HG03460 (cell line): ENCODE measurements around the gene RIC8B.

Source experiments
- ATAC-seq: cut with Tn5 transposase; IDR thresholded peaks from one replicate; pipeline ENCODE4 v1.9.1; 2021; ENCODE audit not compliant: unreplicated experiment

The RIC8B gene

DNA sequence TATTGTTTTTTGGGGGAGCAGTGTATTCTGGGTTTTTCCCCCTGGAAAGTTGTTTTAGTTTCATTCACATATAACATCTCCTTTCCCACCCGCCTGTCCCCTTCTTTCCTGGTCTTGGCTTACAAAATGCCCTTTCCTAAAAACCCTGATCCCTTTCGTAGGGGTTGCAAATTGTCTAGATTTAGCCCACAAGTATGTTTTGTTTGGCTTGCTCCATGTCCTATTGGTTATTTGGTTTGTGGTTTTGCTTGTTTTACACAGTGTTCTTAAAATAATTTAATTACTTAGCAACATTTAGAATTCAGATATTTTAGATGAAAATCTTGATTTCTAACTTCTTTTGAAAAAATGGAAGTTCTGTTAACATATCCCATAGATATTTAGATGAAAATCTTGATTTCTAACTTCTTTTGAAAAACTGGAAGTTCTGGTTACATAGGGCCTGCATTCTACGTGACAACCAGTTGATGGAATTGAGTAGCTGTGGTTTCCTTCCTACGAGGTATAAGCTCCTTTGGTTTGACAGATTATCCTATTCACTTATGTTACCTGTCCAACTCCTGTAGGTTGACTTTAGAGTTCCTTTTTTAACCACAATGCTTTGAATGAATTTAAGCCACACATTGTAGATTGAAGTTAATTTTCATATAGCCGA is 92.1 kb downstream of the RIC8B start:
- ATAC-seq: no peak

DNA sequence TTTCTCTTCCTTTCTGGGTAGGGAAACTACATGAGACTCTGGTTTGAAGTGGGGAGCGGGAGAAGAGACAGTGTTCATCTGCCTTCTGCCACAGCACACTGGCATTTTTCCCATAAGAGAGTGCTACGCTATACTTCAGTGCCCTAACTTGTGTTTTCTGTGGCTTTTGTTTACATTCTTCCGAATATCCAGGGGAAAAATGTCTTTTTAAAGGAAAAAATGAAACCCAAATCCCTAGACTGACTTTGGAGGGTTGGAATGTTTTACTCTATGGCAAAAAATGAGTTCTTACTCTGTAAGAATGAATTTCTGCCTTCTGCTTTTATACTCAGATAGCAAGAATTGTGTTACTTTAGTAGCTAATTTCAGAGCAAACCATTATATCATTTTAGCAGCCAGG is 93.2 kb downstream of the RIC8B start:
- ATAC-seq: no peak

DNA sequence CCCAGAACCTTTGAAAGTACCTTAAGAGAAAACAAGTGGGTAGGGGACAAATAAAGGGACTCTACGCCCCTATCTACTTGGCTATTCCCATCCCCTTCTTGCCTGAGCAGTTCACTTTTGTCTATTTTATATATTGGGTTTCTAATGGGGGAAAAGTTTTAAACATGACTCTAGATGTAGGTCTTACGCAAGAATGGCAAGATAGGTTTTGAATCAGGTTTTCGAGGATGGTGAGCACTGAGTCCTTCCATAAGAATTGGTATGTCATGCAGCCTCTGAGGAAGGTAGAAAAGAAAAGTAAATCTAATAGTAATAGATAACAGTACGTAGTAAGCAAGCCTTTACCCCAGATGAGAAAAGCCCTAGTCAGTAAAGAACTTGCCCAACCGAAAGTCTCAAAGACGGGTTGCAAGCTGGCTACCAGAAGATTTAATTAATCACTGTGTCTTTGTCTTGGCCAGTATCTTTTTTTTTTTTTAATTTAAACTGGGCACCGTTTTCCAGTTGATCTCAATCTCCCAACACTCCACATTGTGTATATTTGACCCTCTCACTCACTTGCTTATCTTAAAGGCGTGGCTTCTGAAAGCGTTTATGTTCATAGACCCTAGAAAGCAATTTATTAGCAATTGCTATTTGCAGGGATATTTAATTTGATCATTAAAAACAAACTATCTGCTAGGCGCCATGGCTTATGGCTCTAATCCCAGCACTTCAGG is 94.7 kb downstream of the RIC8B start:
- no peak for ATAC-seq

DNA sequence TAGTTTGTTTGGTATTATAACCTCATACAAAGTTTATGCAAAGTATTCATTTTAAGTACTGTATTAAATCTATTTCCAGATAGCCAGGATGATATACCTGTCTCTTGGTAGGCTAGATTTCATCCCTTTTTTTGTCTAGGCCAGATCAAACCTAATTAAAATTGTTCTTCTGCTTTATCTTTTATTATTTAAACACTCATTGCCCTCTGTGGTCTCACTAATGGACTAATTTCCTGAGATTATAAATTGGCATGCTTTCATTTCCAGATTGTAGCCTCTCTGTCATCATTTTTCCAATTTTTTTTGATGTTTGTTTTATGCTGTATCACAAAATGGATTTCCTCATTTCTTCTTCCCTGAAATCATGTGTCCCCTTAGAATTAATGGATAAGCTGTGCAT is 95.6 kb downstream of the RIC8B start:
- no peak for ATAC-seq

DNA sequence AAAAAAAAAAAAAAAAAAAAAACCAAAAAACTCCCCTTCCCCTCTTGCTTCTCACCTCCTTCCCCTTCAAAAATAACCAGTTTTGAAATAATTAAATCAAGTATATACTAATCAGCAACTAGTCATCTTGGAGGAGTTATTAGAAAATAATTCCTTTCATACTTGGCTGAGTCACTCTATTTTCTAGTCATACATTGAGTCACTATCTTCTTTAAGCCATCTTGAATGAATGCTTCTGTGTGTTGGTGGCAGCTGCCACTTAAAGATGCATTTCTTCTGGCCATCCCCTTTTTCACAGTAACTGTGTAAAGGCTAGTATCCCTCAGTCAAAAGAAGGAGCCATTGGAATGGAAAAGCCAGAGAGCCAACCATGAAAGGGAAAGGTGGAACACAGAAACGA is 97.0 kb downstream of the RIC8B start:
- no peak for ATAC-seq

DNA sequence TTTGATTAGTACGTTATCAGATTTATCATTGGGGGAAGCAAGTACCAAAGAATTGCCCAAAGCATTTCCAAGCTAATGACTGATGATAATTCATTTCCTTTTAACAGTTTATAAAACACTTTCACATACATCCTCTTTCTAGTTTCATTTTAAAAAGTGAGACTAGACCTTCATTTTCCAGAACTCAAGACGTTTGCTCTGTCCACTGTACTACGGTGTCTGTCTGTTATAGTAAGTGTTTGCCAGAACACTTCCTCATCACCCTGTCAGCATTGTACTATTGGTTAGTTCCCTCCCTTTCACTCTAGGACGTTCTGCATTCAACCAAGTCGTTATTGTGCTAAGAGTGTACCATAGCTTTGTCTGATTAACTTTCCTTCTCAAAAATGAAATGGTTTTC is 99.5 kb downstream of the RIC8B start:
- ATAC-seq: no peak

DNA sequence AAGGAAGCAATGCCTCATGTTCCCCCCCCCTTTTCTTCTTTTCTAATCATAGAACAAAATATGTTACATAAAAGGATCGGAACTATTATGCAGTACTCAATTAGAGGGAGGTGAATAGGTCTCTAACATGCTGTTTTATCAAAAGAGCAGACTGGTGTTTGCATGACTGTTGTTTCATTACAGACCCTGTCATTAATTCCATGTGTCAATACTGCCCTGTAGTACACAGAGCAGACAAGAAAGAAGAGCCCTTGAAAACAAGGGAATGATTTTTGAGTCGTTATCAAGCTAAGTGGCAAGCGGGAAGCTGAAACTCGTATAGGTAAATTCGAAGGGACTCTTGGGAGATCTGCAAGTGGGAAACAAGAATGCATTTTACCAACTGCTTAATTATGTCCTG is 104.3 kb downstream of the RIC8B start:
- no peak for ATAC-seq

DNA sequence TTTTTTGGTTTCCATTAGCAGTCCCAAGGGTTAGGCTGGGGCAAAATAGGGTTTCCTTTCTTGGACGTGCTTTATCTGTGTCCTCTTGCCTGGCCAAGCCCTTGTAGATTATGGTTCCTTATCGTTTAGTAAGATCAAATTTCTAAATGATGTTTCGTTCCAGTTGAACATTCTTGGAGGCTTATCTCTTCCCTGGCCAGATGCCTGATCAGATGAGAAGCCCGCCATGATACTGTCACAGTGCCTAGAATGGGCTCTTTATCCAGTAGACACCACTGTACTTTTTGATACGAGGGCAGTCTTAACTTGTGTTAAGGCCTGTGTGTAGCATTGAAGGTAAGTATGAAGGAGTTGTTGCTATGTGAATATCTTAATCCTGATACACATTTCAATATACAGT is 105.1 kb downstream of the RIC8B start:
- ATAC-seq: no peak

DNA sequence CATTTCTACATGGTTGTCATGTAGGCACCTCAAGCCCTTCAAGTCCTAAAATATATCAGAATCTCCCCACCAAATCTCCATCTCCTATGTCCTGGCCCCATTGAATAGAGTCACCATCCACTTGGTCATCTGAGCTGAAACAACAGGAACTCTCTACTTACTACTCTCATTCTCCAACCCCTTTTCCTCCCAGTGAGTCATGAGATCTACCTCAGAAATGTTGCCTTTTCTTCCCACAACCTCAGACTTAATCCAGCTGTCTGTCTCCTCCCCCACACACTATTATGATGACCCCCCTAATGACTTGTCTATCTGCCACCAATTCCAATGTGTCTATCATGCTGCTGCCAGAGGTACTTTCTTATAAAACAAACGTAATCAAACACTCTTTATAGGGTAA is 108.9 kb downstream of the RIC8B start:
- no peak for ATAC-seq

DNA sequence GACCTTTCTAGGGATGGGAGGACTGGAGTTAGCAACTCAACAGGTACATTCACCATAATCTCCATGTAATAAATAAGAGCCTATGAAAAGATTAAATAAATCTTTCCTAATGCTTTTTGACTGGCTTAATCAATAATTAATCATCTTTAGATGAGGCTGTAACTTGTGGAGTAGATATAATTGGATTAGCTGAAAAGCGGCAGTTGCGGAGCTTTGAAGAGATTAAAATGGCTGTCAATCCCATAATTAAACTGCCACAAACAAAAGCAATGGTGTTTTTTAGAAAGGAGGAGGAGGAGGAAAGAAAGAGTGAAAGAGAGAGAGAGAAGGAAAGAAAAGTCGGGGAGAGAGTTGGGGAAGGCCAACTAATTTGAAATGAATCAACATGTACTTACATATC is 110.5 kb downstream of the RIC8B start:
- ATAC-seq: no peak

DNA sequence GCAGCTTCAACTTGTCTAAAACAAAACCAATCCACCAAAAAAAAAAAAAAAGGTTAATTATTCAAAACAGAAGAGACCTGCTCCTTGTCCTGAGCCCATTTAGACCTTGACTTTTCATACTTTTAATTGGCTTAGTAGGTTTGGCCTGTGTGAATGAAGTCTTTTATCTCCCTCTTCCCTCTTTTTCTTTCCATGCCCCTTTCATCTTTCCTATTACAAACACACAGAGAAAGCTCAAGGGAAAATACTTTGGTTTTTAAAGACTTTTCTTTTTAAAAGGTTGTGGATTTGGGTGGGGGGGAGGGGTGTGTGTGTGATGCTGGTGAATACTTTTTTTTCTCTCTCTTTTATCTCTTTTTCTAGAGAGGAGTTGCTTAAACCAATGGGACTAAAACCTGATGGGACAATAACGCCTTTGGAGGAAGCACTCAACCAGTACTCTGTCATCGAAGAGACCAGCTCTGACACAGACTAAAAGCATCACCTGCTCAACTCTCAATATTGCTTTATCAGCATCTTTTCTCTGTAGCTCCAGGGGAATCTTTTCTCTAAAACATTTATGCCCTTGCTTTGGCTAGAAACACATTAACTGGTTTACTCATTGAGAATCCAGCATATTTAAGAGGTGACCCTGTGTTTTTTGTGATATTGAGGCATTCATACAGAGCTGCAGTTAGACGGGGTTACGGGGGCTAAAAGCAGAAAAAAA is 111.2 kb downstream of the RIC8B start:
- no peak for ATAC-seq

DNA sequence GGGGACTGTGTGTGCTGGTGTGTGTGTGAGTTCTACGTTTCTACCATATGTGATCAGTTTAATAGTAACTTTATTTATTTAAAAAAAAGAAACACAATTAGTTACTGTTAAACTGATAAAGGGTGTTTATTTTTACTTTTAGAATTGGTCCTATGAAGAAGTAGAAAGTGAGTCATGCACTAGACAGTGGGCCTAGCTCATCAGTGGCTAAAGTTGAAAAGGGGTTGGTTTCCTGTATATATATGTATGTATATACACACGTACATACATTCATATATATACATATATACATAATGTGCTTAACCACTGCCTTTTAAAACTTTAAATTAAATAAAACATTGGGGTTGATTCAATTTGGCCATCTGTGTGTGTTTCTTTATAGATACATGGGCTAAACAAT is 112.5 kb downstream of the RIC8B start:
- no peak for ATAC-seq

DNA sequence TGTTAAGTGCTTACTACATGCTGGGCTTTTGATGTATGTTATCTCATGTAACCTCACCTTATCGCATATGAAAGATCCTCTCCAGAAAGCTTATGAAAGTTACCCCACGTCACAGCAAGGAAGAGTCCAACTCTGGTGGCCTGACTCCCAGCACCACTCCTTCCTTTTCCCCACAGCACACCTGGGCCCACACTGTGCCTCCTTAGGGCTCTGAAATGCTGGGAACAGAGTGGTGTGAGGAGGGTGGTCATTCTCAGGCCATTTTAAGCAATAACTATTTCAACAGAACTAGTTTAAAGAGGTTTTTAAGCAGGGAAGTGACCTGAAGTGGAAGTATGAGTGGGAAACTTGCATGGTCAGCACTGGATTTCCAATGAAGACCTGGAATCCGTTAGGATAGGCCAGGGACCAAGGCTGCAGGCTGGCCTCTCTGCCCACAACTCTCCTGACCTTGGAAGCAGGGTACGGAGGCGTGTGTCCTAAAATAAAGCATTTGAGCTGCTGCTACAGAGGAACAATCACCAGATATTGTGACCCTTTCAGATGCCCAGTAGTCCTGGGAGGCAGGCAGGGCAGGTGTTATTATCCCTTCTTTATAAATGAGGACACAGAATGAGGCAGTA is 114.0 kb downstream of the RIC8B start:
- ATAC-seq: no peak

DNA sequence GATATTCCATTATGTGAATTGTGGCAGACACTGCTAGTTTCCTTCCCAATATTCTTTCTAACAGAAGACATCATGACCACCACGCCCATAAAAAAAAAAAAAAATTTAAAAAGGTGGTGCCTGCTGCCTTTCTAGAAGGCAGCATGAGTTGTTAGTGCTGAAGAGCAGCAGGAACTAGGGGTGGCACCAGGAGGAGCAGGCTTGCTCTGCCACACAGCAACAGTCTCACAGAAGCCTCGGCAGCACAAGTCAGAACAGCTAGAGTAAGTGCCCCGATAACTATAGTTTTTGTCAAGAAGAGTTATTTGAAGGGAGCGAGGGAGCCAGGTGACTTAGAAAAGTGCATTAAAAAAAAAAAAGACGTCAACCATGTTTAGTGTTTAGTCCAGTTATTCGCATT is 114.8 kb downstream of the RIC8B start:
- no peak for ATAC-seq

DNA sequence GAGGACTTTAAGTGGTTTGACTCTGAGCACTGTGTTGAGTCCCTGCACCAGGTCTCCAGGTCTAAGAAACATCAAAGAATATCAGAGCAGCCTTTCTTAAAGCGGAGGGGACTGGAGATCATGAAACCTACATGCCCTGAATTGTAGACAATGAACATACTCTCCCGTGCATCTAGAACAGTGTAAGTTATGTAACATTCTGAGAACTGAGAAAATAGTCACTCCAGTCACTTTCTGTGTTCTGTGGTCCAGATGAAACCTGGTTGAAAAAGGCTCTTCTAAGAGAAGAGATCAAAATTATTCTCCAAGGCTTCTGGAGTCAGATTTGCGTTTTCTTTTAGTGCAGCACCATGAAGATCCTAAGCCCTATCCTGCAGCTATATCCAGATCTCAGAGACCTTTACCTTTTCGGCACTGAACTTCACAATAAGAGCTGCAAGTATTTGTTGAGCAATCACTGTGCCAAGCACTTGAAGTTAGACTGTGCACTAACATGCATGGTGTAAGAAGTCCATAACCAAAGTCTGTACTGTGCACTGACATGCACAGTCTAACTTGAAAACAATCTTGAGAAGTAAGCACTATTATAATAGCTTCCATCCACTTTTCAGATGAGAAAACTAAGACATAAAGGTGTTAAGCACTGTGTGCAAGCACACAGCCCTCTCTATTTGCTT is 115.6 kb downstream of the RIC8B start:
- ATAC-seq: no peak

DNA sequence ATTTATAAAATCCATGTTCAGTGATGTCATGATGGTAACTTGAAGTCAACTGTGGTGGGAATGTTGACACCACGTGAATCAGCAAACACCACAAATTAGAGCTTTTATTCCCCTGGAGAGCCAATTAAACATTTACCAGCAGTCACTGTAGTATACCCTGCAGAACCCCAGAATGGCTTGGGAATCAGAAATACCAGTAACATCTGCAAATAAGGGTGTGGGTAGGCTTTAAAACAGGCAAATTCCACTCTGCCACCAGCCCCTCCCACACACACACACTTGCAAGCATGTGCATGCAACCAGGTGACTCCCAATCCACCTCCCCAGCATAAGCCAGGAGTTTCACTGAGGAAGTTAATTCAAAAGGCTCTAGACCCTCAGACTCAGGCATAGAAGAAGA is 117.6 kb downstream of the RIC8B start:
- ATAC-seq: no peak

DNA sequence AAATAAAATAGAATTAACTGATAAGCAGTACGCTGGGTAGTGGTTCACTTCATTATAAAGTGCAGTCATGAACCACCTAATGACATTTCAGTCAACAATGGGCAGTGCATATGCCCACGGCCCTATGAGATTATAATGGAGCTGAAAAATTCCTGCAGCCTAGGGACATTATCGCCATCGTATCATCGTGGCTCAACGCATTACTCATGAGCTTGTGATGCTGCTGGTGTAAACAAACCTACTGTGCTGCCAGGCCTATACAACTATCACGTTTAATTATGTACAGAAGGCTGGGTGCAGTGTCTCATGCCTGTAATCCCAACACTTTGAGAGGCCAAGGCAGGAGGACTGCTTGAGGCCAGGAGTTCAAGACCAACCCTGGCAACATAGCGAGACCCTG is 119.0 kb downstream of the RIC8B start:
- ATAC-seq: no peak

DNA sequence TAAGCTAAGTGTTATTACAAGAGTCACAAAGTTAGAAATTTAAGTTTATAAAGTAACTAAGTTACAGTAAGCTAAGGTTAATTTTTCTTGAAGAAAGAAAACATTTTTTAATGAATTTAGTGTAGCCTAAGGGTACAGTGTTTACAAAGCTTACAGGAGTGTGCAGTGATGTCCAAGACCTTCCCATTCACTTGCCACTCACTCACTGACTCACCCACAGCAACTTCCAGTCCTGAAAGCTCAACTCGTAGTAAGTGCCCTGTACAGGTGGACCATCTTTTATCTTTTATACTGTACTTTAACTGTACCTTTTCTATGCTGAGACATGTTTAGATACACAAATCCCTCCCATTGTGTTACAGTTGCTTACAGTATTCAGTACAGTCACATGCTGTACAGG is 120.3 kb downstream of the RIC8B start:
- no peak for ATAC-seq

DNA sequence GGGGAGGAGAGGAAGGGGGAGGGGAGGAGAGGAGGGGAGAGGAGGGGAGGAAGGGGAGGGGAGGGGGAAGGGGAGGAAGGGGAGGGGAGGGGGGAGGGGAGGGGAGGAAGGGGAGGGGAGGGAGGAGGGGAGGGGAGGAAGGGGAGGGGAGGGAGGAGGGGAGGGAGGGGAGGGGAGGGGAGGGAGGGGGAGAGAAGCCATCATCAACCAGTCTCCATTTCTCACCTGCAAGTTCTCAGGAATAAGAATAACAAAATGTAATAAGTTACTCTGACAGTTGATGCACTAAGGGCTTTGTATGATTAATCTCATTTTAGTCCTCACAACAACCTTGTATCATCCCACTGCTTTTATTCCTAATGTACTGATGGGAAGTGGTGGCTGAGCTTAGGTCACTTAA is 122.1 kb downstream of the RIC8B start:
- ATAC-seq: no peak

DNA sequence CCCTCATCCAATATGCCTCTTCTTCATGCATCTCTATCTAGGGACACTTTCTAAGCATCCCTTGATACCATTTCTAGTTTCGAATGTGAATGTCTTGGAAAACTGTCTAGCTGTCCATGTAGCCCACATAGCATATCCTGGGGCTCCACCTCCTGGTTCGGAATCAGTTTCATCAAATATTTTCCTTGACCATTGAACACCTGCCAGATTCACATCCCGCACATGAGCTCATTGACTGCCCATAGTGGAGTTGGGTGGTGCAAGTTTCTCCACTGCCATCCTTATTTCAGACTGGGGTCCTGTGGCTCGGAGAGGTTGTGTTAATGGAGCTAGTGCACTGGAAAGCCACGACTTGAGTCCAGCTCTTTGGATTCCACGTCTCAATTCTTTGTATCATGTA is 122.6 kb downstream of the RIC8B start:
- no peak for ATAC-seq
